ENCODE measurements around the gene FYN. TPM values are rescaled to one million over a fixed set of nuclear protein-coding genes. Genes with fewer than 3 reads are reported as not detected.

Gene FYN
- total RNA-seq, 1 donor from 2014 or later = 130 TPM

DNA sequence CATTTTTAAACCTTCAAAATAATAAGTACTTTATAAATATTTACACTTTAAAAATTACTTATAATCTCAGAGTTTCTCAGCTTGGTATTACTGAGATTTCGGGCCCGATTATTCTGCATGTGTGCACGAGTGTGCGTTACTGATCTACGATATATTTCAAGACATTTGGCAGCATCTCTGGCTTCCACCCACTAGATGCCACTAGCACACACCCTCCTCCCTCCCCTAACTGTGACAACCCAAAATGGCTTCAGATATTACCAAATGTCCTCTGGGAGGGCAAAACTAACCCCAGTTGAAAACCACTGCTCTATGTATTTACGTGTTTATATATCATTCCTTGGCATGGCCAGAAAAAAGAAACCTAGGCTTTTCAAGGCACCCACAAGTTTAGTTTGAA lies 95.9 kb downstream of the FYN start:
- DNase-seq (ENCODE audit: extremely low spot score in 2 of 2) = peak in 1 of 2 donors; percentile 6
- intact Hi-C loops (cut with DNase I) = no loop called here
- Histone ChIP-seq H3K4me3 (no peak overlapping the region), H3K27me3 (no peaks in the 10 kb centered on the region), H3K9me3 (no peaks in the 10 kb centered on the region), H3K4me1 (peaks cover 53% of the 10 kb centered on the region), H3K36me3 (no peaks in the 10 kb centered on the region), H3K27ac (peak overlapping the region; percentile 62)
- TF ChIP-seq CTCF (IDR thresholded peaks at IDR 0.05) = no peak
- TF ChIP-seq POLR2A (IDR thresholded peaks at IDR 0.05) = no peak
- no peak for TF ChIP-seq POLR2AphosphoS5 (IDR thresholded peaks at IDR 0.05; ENCODE audit: insufficient read depth in 1 of 2, low read depth in 1 of 2)

DNA sequence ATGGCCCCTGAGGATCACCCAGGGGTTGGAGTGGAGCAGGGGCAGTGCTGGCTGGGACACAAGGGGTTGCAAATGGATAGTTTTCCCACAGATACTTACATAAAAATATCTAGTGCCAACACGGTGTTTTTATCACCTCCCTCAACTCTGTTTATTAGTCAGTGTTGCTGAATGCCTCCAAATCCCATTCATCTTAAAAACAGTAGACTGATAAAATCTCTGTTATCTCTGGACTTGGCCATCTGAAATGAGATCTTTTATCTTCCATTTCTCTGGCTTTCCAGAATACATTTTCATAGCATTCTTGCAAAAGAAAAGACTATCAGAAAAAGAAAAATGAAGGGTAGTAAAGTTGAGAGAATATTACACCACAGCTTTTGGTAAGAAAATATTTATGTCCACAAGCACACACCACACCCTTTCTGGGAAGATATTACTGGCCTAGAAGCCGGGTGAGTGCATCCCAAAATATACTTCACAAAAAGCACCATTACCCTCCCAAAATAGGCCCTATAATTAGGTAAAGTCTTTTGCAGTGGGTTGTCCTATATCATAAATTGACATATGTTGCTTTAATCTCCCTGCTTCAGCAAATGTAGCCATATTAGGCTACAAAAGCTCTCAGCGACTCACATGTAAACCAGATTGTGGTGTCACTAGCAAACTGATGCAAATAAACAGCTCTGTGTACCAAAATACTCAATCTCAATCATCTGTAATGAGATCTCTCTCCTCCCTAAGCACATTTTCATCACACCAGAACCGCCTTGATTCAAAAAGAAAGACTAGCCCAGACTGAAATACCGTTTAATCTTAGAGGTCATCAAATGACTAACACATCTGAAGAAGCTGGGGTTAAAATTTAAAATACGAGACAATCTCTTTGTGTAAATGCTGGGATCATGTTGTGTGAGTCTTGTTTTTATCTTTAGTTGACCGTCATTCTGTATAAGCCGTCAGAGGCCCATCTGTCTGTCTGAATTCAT lies 96.7 kb downstream of the FYN start:
- DNase-seq (ENCODE audit: extremely low spot score in 2 of 2) = no peak
- intact Hi-C loops (cut with DNase I) = no loop called here

DNA sequence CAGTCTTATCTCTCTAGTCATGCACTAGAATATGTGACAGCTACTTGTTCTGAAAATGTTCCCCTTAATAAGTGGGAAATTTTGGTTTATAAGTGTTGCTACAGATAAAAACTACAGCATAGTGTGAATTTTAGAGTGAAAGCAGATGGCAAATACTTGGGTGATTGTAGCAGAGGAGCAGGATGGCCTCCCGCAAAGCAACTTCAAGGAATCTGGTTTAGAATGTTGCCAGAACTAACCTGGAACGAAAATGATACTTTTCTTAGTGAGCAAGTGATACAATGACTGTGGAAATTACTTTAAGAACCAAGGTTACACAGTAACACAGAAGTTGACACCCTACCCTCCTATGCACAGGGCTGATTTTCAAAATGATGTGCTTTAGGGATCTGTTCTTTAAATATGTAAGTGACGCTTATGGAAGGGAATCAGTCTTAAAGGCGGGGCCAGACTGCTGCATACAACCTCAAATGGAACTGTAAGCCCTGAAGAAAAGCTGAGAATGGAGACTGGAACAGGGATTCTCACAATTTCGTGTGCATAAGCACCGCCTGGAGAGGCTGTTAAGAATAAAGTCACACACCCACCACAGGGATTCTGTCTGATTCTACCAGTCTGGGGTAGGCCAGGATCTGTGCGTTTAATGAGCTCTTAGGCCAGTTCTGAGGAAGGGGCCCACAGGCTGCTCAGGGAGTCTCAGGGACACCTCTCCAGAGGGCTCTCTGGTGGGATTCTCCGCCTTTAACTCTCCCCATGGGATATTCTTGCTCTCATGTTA lies 97.9 kb downstream of the FYN start:
- peak overlapping the region; percentile 62 for H3K27ac ChIP-seq
- DNase-seq (ENCODE audit: extremely low spot score in 2 of 2) = no peak

More for the DNA sequence above, 96.7 kb downstream of the FYN start:
- Histone ChIP-seq H3K4me1 (peaks cover 50% of the 10 kb centered on the region), H3K9me3 (no peaks in the 10 kb centered on the region), H3K4me3 (no peak overlapping the region), H3K27ac (peak overlapping the region; percentile 62), H3K27me3 (no peaks in the 10 kb centered on the region), H3K36me3 (no peaks in the 10 kb centered on the region)
- TF ChIP-seq POLR2A (IDR thresholded peaks at IDR 0.05) (no peak), CTCF (IDR thresholded peaks at IDR 0.05) (no peak), POLR2AphosphoS5 (IDR thresholded peaks at IDR 0.05; ENCODE audit: insufficient read depth in 1 of 2, low read depth in 1 of 2) (no peak)

GRCh38 chr6:111774346-111774703 lies 98.9 kb downstream of the FYN start:
- Histone ChIP-seq H3K27ac (peak overlapping the region; percentile 23), H3K9me3 (no peaks in the 10 kb centered on the region), H3K4me3 (no peak overlapping the region), H3K27me3 (no peaks in the 10 kb centered on the region), H3K36me3 (no peaks in the 10 kb centered on the region), H3K4me1 (peaks cover 48% of the 10 kb centered on the region)
- intact Hi-C loops (cut with DNase I) = no loop called here
- no peak for TF ChIP-seq CTCF (IDR thresholded peaks at IDR 0.05)
- no peak for TF ChIP-seq POLR2A (IDR thresholded peaks at IDR 0.05)
- TF ChIP-seq POLR2AphosphoS5 (IDR thresholded peaks at IDR 0.05; ENCODE audit: insufficient read depth in 1 of 2, low read depth in 1 of 2) = no peak
- no peak for DNase-seq (ENCODE audit: extremely low spot score in 2 of 2)

More for the DNA sequence above, 97.9 kb downstream of the FYN start:
- Histone ChIP-seq H3K27me3 (no peaks in the 10 kb centered on the region), H3K4me3 (no peak overlapping the region), H3K36me3 (no peaks in the 10 kb centered on the region), H3K4me1 (peaks cover 40% of the 10 kb centered on the region), H3K9me3 (no peaks in the 10 kb centered on the region)
- intact Hi-C loops (cut with DNase I) = no loop called here
- no peak for TF ChIP-seq POLR2A (IDR thresholded peaks at IDR 0.05)
- no peak for TF ChIP-seq CTCF (IDR thresholded peaks at IDR 0.05)
- TF ChIP-seq POLR2AphosphoS5 (IDR thresholded peaks at IDR 0.05; ENCODE audit: insufficient read depth in 1 of 2, low read depth in 1 of 2) = no peak

All from vagina (tissue), 2 donors.